Transverse colon (tissue), 4 donors: ENCODE measurements around the gene ARG2. TPM values are rescaled to one million over a fixed set of nuclear protein-coding genes. Genes with fewer than 3 reads are reported as not detected.

Experiments
- DNase-seq: peaks from one replicate; pipeline ENCODE4 v3.0.0-alpha.2; 2019
- H3K27ac ChIP-seq, 4 donors: fragments of 200-600 bp; sonication (generic); 2 replicates each; pipeline ENCODE4 v1.5.1; 2016 to 2018; ENCODE audit warnings: inconsistent platforms in 4 of 4
- H3K27me3 ChIP-seq: fragments of 200-600 bp; sonication (generic); 2 replicates; pipeline ENCODE4 v1.5.1; 2017; ENCODE audit warnings: inconsistent platforms
- H3K36me3 ChIP-seq, 4 donors: fragments of 200-600 bp; sonication (generic); 2 replicates each; pipeline ENCODE4 v1.5.1; 2017 to 2019; ENCODE audit warnings: inconsistent platforms in 4 of 4
- H3K4me1 ChIP-seq, 4 donors: fragments of 200-600 bp; sonication (generic); 2 replicates each; pipeline ENCODE4 v1.5.1; 2017 to 2020; ENCODE audit warnings: inconsistent platforms in 4 of 4
- H3K4me3 ChIP-seq, 4 donors: fragments of 200-600 bp; sonication (generic); 1 replicate in 1 of 4; 2 replicates in 3 of 4; pipeline versions ENCODE4 v1.5.1 to v1.6.1; 2017 to 2019; ENCODE audit warnings: inconsistent platforms in 4 of 4
- H3K9me3 ChIP-seq, 2 donors: fragments of 200-600 bp; sonication (generic); 2 replicates each; pipeline ENCODE4 v1.5.1; 2017 to 2019; ENCODE audit warnings: inconsistent platforms in 2 of 2
- CTCF ChIP-seq, 5 experiments: fragments of 200-600 bp in 3 of 5; fragments of 450-650 bp in 2 of 5; sonication (generic) in 3 of 5; IDR thresholded peaks; 1 replicate in 2 of 5; 2 replicates in 3 of 5; pipeline ENCODE4 v1.5.1; 2016 to 2017; ENCODE audit warnings: antibody characterized with exemption in 5 of 5, inconsistent platforms in 3 of 5, mild to moderate bottlenecking in 2 of 5, moderate library complexity in 1 of 5
- EP300 ChIP-seq: sonication (generic); formaldehyde crosslinking; IDR thresholded peaks from one replicate; pipeline ENCODE4 v1.6.1; 2017; ENCODE audit warnings: antibody characterized with exemption, low read depth
- POLR2A ChIP-seq: fragments of 450-650 bp; IDR thresholded peaks from one replicate; pipeline ENCODE4 v1.6.1; 2016; ENCODE audit warnings: antibody characterized with exemption, mild to moderate bottlenecking, moderate library complexity
- POLR2AphosphoS5 ChIP-seq, 3 donors: sonication (generic); formaldehyde crosslinking; IDR thresholded peaks; one replicate each; pipeline ENCODE4 v1.6.1; 2016; ENCODE audit warnings: antibody characterized with exemption in 3 of 3
- WGBS, 2 donors: methylation state at CpG; one replicate each; pipeline ENCODE4 v1.1.5; 2018; ENCODE audit warnings: low coverage in 1 of 2; 5-methylcytosine and 5-hydroxymethylcytosine counted together
- in situ Hi-C, 4 donors: fragments of 200-750 bp; cut with MboI; loops; one replicate each; pipeline versions ENCODE4 v1.15.0 to v1.15.1; 2017; ENCODE audit warnings: low sequenced_read_pairs in 3 of 4, low pct_ligation_motif_present in 1 of 4, low pct_unique_long_range_greater_than_20kb in 1 of 4
- intact Hi-C: fragments of 100-400 bp; cut with DNase I; formaldehyde crosslinking; loops from one replicate; pipeline ENCODE4 v1.15.1; 2023; ENCODE audit warnings: low total_unique reads
- total RNA-seq, 4 donors: library from RNA; depleted of rRNA; stranded (reverse); fragments of >200 nt; gene quantifications; one replicate each; pipeline ENCODE4 v1.1.0, GENCODE V29; 2016

The ARG2 gene
- total RNA-seq, 4 donors from 2014 or later = 7.5 to 18.8 (median 9.2) TPM; not detected in 1

DNA sequence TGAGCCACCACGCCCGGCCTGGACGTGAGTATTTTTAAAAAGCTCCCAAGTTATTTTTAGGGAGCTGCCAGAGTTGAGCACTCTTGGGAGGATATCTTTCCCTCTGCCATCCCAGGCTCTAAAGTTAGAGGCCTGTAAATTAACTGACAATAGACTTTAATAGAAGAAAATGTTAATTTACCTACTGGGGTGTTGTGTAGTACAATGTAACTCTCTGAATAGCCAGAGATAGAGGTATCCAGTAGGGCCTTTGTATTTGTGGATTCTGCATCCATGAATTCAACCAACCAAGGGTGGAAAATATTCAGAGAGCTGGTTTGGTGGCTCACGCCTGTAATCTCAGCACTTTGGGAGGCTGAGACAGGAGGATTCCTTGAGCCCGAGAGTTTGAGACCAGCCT, 12.1 kb upstream of the ARG2 start:
- Histone ChIP-seq H3K9me3 (no peaks in the 10 kb centered on the region), H3K27ac (no peak overlapping the region), H3K4me1 (no peaks in the 10 kb centered on the region), H3K4me3 (no peak overlapping the region), H3K36me3 (no peaks in the 10 kb centered on the region), H3K27me3 (no peaks in the 10 kb centered on the region)
- TF ChIP-seq CTCF (IDR thresholded peaks at IDR 0.05) = no peak
- no peak for TF ChIP-seq POLR2AphosphoS5 (IDR thresholded peaks at IDR 0.05)
- no peak for TF ChIP-seq POLR2A
- TF ChIP-seq EP300 = no peak
- no peak for DNase-seq
- 88 to 100% methylated on average over 1 to 5 of the region's 5 CpGs for WGBS, 2 donors
- intact Hi-C loops (no loop called here), in situ Hi-C loops (loop anchor here in 1 of 4 donors (25.0 kb wide), 1 partner anchor 105 kb away; the partner anchor contains the start of gene RDH12)

DNA sequence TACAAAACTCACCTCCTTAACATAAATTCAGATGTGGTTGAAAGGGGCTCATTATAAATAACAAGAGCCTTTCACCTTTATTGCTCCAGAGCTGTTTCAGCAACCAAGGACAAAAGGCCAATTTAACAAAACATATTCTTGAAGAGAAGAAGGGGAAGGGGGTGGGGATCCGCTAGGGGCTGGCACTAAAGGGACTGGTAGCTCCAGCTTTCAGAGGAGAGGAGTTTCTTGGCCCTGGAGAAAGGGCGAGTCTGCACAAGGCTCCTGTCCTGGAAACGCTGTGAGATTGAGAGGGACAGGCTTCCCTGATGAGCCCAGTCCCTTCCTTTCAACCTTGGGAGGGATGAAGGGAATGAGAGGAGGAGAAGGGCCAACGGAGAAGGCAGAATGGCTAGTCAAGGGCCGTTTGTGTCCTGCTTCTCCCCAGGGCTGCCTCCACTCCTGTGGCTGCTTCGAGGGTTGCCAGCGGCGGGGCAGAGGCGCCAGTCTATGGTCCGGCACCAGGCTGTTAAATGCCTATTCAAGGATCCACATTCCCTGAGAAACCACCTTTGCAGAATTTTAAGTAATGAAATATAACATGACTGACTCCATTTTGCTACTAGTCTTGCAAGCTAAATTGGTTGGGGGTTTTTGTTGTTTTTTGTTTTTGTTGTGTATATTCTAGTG, 9.9 kb upstream of the ARG2 start:
- 72 to 89% methylated on average over 6 to 10 of the region's 10 CpGs for WGBS, 2 donors
- in situ Hi-C loops = loop anchor here in 1 of 4 donors (25.0 kb wide), 1 partner anchor 103 kb away; the partner anchor contains the start of gene RDH12
- intact Hi-C loops = loop anchor here (10.0 kb wide), 1 partner anchor 95 kb away; the partner anchor contains the start of gene RDH12

DNA sequence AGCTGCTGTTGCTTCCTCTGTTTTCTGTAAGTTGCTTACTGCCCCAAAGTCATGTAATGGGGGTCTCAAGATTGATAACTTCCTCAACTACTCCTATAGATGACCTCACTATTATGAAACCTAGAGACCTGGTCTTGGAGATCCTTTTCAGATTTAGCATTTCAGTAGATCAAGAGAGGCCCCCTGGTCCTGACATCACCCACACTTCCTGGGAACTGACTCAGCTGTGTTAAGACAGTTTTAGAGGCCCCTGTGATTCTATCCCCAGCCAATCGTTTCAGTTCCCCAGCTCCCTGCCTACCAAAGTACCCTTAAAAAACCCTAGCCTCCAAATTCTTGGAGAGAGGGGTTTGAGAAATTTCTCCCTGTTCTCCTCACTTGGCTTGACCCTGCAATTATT, 9.2 kb upstream of the ARG2 start:
- TF ChIP-seq EP300 (no peak), CTCF (IDR thresholded peaks at IDR 0.05) (no peak), POLR2A (no peak), POLR2AphosphoS5 (IDR thresholded peaks at IDR 0.05) (no peak)
- 20 to 59% methylated on average over 1 of the region's 1 CpG for WGBS, 2 donors
- Histone ChIP-seq H3K36me3 (no peaks in the 10 kb centered on the region), H3K27me3 (no peaks in the 10 kb centered on the region), H3K4me1 (no peaks in the 10 kb centered on the region), H3K4me3 (no peak overlapping the region), H3K27ac (no peak overlapping the region), H3K9me3 (no peaks in the 10 kb centered on the region)
- in situ Hi-C loops = loop anchor here in 1 of 4 donors (25.0 kb wide), 1 partner anchor 102 kb away; the partner anchor contains the start of gene RDH12
- no peak for DNase-seq
- intact Hi-C loops = loop anchor here (10.0 kb wide), 1 partner anchor 94 kb away; the partner anchor contains the start of gene RDH12

More for the DNA sequence above, 9.9 kb upstream of the ARG2 start:
- no peak for DNase-seq
- no peaks in the 10 kb centered on the region for H3K27me3 ChIP-seq
- H3K27ac ChIP-seq = no peak overlapping the region
- no peaks in the 10 kb centered on the region for H3K9me3 ChIP-seq
- H3K4me3 ChIP-seq = no peak overlapping the region
- H3K4me1 ChIP-seq = no peaks in the 10 kb centered on the region
- H3K36me3 ChIP-seq = no peaks in the 10 kb centered on the region
- TF ChIP-seq POLR2A (no peak), CTCF (IDR thresholded peaks at IDR 0.05) (no peak), EP300 (no peak), POLR2AphosphoS5 (IDR thresholded peaks at IDR 0.05) (no peak)

- peak overlapping the region; percentile 65 to 85 (median 81) for H3K27ac ChIP-seq
- no peak for DNase-seq
- intact Hi-C loops = loop anchor here (5.0 to 10.0 kb wide), 2 partner anchors 49 to 86 kb away; partner anchors contain the start of gene RDH12
- no peaks in the 10 kb centered on the region for H3K9me3 ChIP-seq
- no peaks in the 10 kb centered on the region for H3K27me3 ChIP-seq
- in situ Hi-C loops = loop anchor here in 1 of 4 donors (25.0 kb wide), 1 partner anchor 94 kb away; the partner anchor contains the start of gene RDH12
- TF ChIP-seq EP300 (no peak), POLR2AphosphoS5 (IDR thresholded peaks at IDR 0.05) (no peak), CTCF (IDR thresholded peaks at IDR 0.05) (peak; percentile 66 to 88 (median 75)), POLR2A (no peak)
- peaks cover 5 to 28% (median 18%) of the 10 kb centered on the region in 4 donors for H3K4me1 ChIP-seq
- H3K4me3 ChIP-seq = no peak overlapping the region
- H3K36me3 ChIP-seq = no peaks in the 10 kb centered on the region
Measured at GRCh38 chr14:67618617-67619063, 1.1 kb upstream of the ARG2 start.
